Measurements from ENCODE around the gene EYS. TPM values are rescaled to one million over a fixed set of nuclear protein-coding genes. Genes with fewer than 3 reads are reported as not detected.
A peak's percentile ranks its signal among the peaks of the same experiment; 100 is the strongest.

Gene EYS
- polyA plus RNA-seq, 2 of the 4 experiments (the other 2 are of a cell fraction), result 0.03 to 0.06 TPM

GRCh38 chr6:63804381-63804956 is 1902.6 kb downstream of the EYS start:
- no peak for FAIRE-seq
- no peak for DNase-seq (ENCODE audit: low read depth in 1 of 2, low spot score in 1 of 2)
- no peak overlapping the region for H3K4me2 ChIP-seq
- no peak overlapping the region for H3K4me3 ChIP-seq
- H3K27ac ChIP-seq, result peak overlapping the region; percentile 84 to 85; a peak in 4 of 6 replicates
- TF ChIP-seq ATOH8 (CRISPR knock-in tag; IDR thresholded peaks at IDR 0.05; ENCODE audit: low read depth), result no peak
- TF ChIP-seq, protein P1, sequence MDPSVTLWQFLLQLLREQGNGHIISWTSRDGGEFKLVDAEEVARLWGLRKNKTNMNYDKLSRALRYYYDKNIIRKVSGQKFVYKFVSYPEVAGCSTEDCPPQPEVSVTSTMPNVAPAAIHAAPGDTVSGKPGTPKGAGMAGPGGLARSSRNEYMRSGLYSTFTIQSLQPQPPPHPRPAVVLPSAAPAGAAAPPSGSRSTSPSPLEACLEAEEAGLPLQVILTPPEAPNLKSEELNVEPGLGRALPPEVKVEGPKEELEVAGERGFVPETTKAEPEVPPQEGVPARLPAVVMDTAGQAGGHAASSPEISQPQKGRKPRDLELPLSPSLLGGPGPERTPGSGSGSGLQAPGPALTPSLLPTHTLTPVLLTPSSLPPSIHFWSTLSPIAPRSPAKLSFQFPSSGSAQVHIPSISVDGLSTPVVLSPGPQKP (IDR thresholded peaks at IDR 0.05; ENCODE audit: low read depth, low read length), result no peak
- TF ChIP-seq, protein P2, sequence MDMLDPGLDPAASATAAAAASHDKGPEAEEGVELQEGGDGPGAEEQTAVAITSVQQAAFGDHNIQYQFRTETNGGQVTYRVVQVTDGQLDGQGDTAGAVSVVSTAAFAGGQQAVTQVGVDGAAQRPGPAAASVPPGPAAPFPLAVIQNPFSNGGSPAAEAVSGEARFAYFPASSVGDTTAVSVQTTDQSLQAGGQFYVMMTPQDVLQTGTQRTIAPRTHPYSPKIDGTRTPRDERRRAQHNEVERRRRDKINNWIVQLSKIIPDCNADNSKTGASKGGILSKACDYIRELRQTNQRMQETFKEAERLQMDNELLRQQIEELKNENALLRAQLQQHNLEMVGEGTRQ (IDR thresholded peaks at IDR 0.05), result no peak
- no peak for TF ChIP-seq FOXS1 (CRISPR knock-in tag; IDR thresholded peaks at IDR 0.05)
- no peak for TF ChIP-seq PHF8 (IDR thresholded peaks at IDR 0.05; ENCODE audit: borderline replicate concordance, low read depth)
- no peak for TF ChIP-seq NFE2L2 (conservative IDR thresholded peaks at IDR 0.05; ENCODE audit: low read length)
- TF ChIP-seq CEBPB (IDR thresholded peaks at IDR 0.05), result no peak
- TF ChIP-seq CHD2 (IDR thresholded peaks at IDR 0.05; ENCODE audit: low read length, partially characterized antibody), result no peak
- TF ChIP-seq NR3C1 (IDR thresholded peaks at IDR 0.05), result no peak
- no peak for TF ChIP-seq ESRRA (IDR thresholded peaks at IDR 0.05; ENCODE audit: borderline replicate concordance, low read length)
- no peak for TF ChIP-seq RCOR1 (IDR thresholded peaks at IDR 0.05; ENCODE audit: low read depth, low read length)
- no peak for TF ChIP-seq SMC3 (IDR thresholded peaks at IDR 0.05)
- no peak for TF ChIP-seq BCL3 (IDR thresholded peaks at IDR 0.05)
- TF ChIP-seq HDAC2 (IDR thresholded peaks at IDR 0.05), result no peak
- no peak for TF ChIP-seq CHD4 (IDR thresholded peaks at IDR 0.05; ENCODE audit: borderline replicate concordance)
- ATAC-seq, result no peak
- no peaks in the 10 kb centered on the region for H3K9me3 ChIP-seq
- H3K4me1 ChIP-seq, result peaks cover 31% of the 10 kb centered on the region
- POLR2A ChIA-PET, result no interaction called here
- CTCF ChIA-PET, result interaction anchor here (0.8 to 3.5 kb wide), 5 partner anchors 8 to 452 kb away, joined by 3 to 12 read pairs (median 3); no protein-coding TSS in a partner anchor

DNA sequence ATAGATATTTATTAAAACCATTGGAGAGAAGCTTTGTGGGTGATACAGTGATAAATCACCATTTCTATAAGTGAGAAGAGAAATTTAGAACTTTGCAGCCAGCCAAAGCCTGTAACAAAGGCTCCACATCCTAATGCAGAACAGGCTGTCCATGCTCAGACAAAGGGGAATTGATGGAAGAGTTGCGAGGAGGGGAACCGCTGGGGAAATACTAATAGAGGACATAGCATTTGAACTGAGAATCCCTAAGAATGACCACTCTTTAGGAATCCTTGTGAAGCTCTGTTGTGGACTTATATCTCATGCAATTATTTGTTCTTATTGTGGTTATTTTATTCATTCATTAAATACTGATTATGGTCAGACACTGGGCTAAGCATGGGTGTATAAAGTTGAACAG is 1903.7 kb downstream of the EYS start:
- POLR2A ChIA-PET, result no interaction called here
- no peak for FAIRE-seq
- no peak overlapping the region for H3K4me2 ChIP-seq

More for the DNA sequence above, 1903.7 kb downstream of the EYS start:
- Histone ChIP-seq H3K9me3 (no peaks in the 10 kb centered on the region), H3K4me1 (peaks cover 31% of the 10 kb centered on the region), H3K4me3 (no peak overlapping the region), H3K27ac (no peak overlapping the region)
- DNase-seq (ENCODE audit: low read depth in 1 of 2, low spot score in 1 of 2), result no peak
- CTCF ChIA-PET, result interaction anchor here (1.1 to 3.5 kb wide), 7 partner anchors 39 to 545 kb away, joined by 3 to 12 read pairs (median 4); no protein-coding TSS in a partner anchor
- no peak for ATAC-seq
- TF ChIP-seq ZC3H11A (IDR thresholded peaks at IDR 0.05) (no peak), HEYL (CRISPR knock-in tag; IDR thresholded peaks at IDR 0.05) (no peak), EP300 (IDR thresholded peaks at IDR 0.05) (no peak), RNF2 (IDR thresholded peaks at IDR 0.05; ENCODE audit: borderline replicate concordance, low read depth) (no peak), RARB (CRISPR knock-in tag; IDR thresholded peaks at IDR 0.05) (no peak), FOSL2 (IDR thresholded peaks at IDR 0.05) (no peak), FOSL2 (CRISPR knock-in tag; IDR thresholded peaks at IDR 0.05) (no peak), EHMT2 (IDR thresholded peaks at IDR 0.05; ENCODE audit: low read depth) (no peak), CEBPB (IDR thresholded peaks at IDR 0.05) (no peak), MAX (IDR thresholded peaks at IDR 0.05) (no peak), BCL3 (IDR thresholded peaks at IDR 0.05) (no peak), JUNB (IDR thresholded peaks at IDR 0.05) (no peak), HOXA7 (CRISPR knock-in tag; IDR thresholded peaks at IDR 0.05) (no peak), FOSB (CRISPR knock-in tag; IDR thresholded peaks at IDR 0.05) (no peak), MYC (IDR thresholded peaks at IDR 0.05; ENCODE audit: borderline replicate concordance, low read length) (no peak), POLR2AphosphoS2 (conservative IDR thresholded peaks at IDR 0.05; ENCODE audit: low read length) (no peak), NPAS2 (CRISPR knock-in tag; IDR thresholded peaks at IDR 0.05; ENCODE audit: borderline replicate concordance) (no peak), POLR2A (IDR thresholded peaks at IDR 0.05; ENCODE audit: low read length) (no peak), HOXB13 (CRISPR knock-in tag; IDR thresholded peaks at IDR 0.05; ENCODE audit: low read depth) (no peak)
- TF ChIP-seq, protein P2 (IDR thresholded peaks at IDR 0.05), result no peak
- 100% methylated on average over 2 of the region's 2 CpGs for WGBS (ENCODE audit: missing lambda C conversion rate)

Measured in A549 (cell line).